Endothelial cell (in vitro differentiated cells): ENCODE measurements around the gene BRF1. TPM values are rescaled to one million over a fixed set of nuclear protein-coding genes. Genes with fewer than 3 reads are reported as not detected.

ENCODE experiments used
- DNase-seq: peaks from one replicate; pipeline ENCODE4 v3.0.0; 2021; ENCODE audit warnings: low spot score
- H3K27ac Mint-ChIP-seq: one replicate; pipeline ENCODE4 v1.8.0; 2021; ENCODE audit warnings: mixed read lengths, inconsistent platforms; ENCODE audit not compliant: unreplicated experiment
- H3K27me3 Mint-ChIP-seq: one replicate; pipeline ENCODE4 v1.8.0; 2021; ENCODE audit warnings: mild to moderate bottlenecking, moderate library complexity, mixed read lengths, inconsistent platforms; ENCODE audit not compliant: unreplicated experiment
- H3K36me3 Mint-ChIP-seq: one replicate; pipeline ENCODE4 v1.8.0; 2021; ENCODE audit warnings: mild to moderate bottlenecking, low read depth, mixed read lengths, inconsistent platforms; ENCODE audit not compliant: unreplicated experiment
- H3K4me1 Mint-ChIP-seq: one replicate; pipeline ENCODE4 v1.8.0; 2021; ENCODE audit warnings: mild to moderate bottlenecking, mixed read lengths, inconsistent platforms; ENCODE audit not compliant: unreplicated experiment
- H3K4me3 Mint-ChIP-seq: one replicate; pipeline ENCODE4 v1.8.0; 2021; ENCODE audit warnings: mild to moderate bottlenecking, mixed read lengths, inconsistent platforms; ENCODE audit not compliant: unreplicated experiment
- H3K9me3 Mint-ChIP-seq: one replicate; pipeline ENCODE4 v1.8.0; 2021; ENCODE audit warnings: mixed read lengths, inconsistent platforms; ENCODE audit not compliant: unreplicated experiment
- total RNA-seq: library from RNA; stranded (reverse); fragmentation: NEBNext Ultra II Directional; extraction: Animal tissue kit (Norgen Biotek cat#: 25700); gene quantifications from one replicate; pipeline ENCODE4 v1.2.1, GENCODE V29; 2021; ENCODE audit not compliant: unreplicated experiment
- TF ChIP-seq, protein P1 (sequence below): fragments of 200-600 bp; sonication (generic); IDR thresholded peaks from one replicate; pipeline ENCODE4 v1.5.0; 2021; ENCODE audit warnings: antibody characterized with exemption; ENCODE audit not compliant: unreplicated experiment

The BRF1 gene
- total RNA-seq, 1 donor from 2014 or later, result 40.9 TPM

- H3K27ac Mint-ChIP-seq, result no peak overlapping the region
- H3K36me3 Mint-ChIP-seq, result peaks cover 6% of the 10 kb centered on the region
- H3K4me1 Mint-ChIP-seq, result peaks cover 11% of the 10 kb centered on the region
- peaks cover 14% of the 10 kb centered on the region for H3K27me3 Mint-ChIP-seq
- H3K9me3 Mint-ChIP-seq, result no peaks in the 10 kb centered on the region
- TF ChIP-seq, protein P1, sequence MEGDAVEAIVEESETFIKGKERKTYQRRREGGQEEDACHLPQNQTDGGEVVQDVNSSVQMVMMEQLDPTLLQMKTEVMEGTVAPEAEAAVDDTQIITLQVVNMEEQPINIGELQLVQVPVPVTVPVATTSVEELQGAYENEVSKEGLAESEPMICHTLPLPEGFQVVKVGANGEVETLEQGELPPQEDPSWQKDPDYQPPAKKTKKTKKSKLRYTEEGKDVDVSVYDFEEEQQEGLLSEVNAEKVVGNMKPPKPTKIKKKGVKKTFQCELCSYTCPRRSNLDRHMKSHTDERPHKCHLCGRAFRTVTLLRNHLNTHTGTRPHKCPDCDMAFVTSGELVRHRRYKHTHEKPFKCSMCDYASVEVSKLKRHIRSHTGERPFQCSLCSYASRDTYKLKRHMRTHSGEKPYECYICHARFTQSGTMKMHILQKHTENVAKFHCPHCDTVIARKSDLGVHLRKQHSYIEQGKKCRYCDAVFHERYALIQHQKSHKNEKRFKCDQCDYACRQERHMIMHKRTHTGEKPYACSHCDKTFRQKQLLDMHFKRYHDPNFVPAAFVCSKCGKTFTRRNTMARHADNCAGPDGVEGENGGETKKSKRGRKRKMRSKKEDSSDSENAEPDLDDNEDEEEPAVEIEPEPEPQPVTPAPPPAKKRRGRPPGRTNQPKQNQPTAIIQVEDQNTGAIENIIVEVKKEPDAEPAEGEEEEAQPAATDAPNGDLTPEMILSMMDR, result no peak
- DNase-seq, result no peak
- H3K4me3 Mint-ChIP-seq, result no peak overlapping the region
Observed at GRCh38 chr14:105309371-105309770, 8.6 kb upstream of the BRF1 start.

DNA sequence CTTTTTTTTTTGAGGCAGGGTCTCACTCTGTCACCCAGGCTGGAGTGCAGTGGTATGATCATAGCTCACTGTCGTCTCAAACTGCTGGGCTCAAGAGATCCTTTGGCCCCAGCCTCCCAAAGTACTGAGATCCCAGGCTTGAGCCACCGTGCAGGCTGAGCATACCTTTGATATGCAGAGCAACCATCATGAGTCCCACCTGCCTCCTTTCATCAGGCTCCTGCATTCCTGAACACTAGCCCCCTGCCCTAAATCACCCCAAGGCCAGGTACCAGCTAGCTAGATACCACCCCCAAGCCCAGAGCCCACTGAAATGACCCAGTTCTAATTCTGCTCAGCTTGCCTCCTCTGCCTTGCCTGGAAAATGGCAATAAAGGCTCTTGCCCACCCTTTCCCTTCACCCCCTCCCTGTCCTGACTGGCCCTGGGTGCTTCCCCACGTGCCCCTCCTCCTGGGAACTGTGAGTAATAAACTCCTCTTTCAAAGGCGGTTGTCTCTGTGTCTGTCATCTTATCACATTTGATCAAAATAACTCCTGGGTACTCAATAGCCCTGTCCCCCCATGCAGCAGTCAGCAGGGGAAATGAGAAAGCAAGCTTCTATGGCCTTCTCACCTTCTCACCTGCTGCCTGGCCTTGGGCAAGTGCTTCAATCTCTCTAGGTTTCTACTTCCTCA is 6.4 kb upstream of the BRF1 start:
- Mint-ChIP-seq H3K27ac (no peak overlapping the region), H3K36me3 (peaks cover 11% of the 10 kb centered on the region), H3K27me3 (peaks cover 14% of the 10 kb centered on the region), H3K9me3 (no peaks in the 10 kb centered on the region), H3K4me1 (peaks cover 8% of the 10 kb centered on the region), H3K4me3 (no peak overlapping the region)
- no peak for DNase-seq
- TF ChIP-seq, protein P1, result no peak

- DNase-seq, result no peak
- Mint-ChIP-seq H3K4me1 (peaks cover 8% of the 10 kb centered on the region), H3K4me3 (no peak overlapping the region), H3K27ac (no peak overlapping the region), H3K36me3 (peaks cover 11% of the 10 kb centered on the region), H3K27me3 (peaks cover 15% of the 10 kb centered on the region), H3K9me3 (no peaks in the 10 kb centered on the region)
- TF ChIP-seq, protein P1, result no peak
Observed at GRCh38 chr14:105305791-105306190, 5.0 kb upstream of the BRF1 start.

DNA sequence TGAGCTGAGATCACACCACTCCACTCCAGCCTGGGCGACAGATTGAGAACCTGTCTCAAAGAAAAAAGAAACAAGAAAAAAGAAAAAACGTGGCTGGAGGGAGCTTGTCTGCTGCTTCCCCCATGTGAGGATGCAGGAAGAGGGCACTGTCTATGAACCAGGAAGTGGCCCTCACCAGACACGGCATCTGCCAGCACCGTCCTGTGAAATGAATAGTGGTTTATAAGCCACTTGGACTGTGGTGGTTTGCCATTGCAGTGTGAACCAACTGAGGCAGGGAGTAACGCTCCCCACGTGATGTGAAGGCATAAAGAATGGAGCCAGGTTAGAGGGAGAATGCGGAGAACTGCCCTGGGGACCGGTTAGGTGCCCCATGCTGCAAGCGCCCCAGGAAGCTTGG is 4.5 kb upstream of the BRF1 start:
- TF ChIP-seq, protein P1, result no peak
- no peak for DNase-seq
- Mint-ChIP-seq H3K9me3 (no peaks in the 10 kb centered on the region), H3K27me3 (peaks cover 13% of the 10 kb centered on the region), H3K27ac (no peak overlapping the region), H3K36me3 (peaks cover 11% of the 10 kb centered on the region), H3K4me1 (peaks cover 8% of the 10 kb centered on the region), H3K4me3 (no peak overlapping the region)

- TF ChIP-seq, protein P1, result no peak
- Mint-ChIP-seq H3K4me1 (peaks cover 12% of the 10 kb centered on the region), H3K27ac (peak overlapping the region; percentile 3), H3K27me3 (peaks cover 16% of the 10 kb centered on the region), H3K36me3 (peaks cover 14% of the 10 kb centered on the region), H3K4me3 (no peak overlapping the region), H3K9me3 (no peaks in the 10 kb centered on the region)
- DNase-seq, result no peak
Observed at GRCh38 chr14:105304565-105304964, 3.8 kb upstream of the BRF1 start.
